CD14-positive monocyte (primary cell): ENCODE results near the gene TEDC1. TPM values are rescaled to one million over a fixed set of nuclear protein-coding genes. Genes with fewer than 3 reads are reported as not detected.
A peak's percentile ranks its signal among the peaks of the same experiment; 100 is the strongest.

Experiments
- DNase-seq, 3 donors: peaks; one replicate each; pipeline ENCODE4 v3.0.0-alpha.2; 2011 to 2022
- H2AFZ ChIP-seq: 2 replicates; pipeline ENCODE4 v1.6.0; 2012; ENCODE audit warnings: mild to moderate bottlenecking, low read depth, low read length, inconsistent platforms; ENCODE audit not compliant: insufficient read depth, poor library complexity, severe bottlenecking
- H3K27ac ChIP-seq, 2 donors: 1 replicate in 1 of 2; 2 replicates in 1 of 2; pipeline ENCODE4 v1.5.1; 2012 to 2013; ENCODE audit warnings: low read length in 2 of 2, control low read depth in 1 of 2, inconsistent platforms in 1 of 2, low read depth in 1 of 2, mild to moderate bottlenecking in 1 of 2
- H3K27me3 ChIP-seq, 2 donors: one replicate each; pipeline versions ENCODE4 v1.6.0 to v1.6.1; 2011 to 2013; ENCODE audit warnings: low read length in 2 of 2; ENCODE audit not compliant: control insufficient read depth in 2 of 2, insufficient read depth in 2 of 2
- H3K36me3 ChIP-seq, 2 donors: replicated peaks in 1 of 2; 1 replicate in 1 of 2; 2 replicates in 1 of 2; pipeline versions ENCODE4 v1.5.1 to v1.6.1; 2012 to 2013; ENCODE audit warnings: low read length in 2 of 2, control low read depth in 1 of 2, inconsistent platforms in 1 of 2, mild to moderate bottlenecking in 1 of 2; ENCODE audit not compliant: insufficient read depth in 2 of 2, control insufficient read depth in 1 of 2
- H3K4me1 ChIP-seq, 2 donors: 1 replicate in 1 of 2; 2 replicates in 1 of 2; pipeline versions ENCODE4 v1.5.1 to v1.6.1; 2012 to 2013; ENCODE audit warnings: low read length in 2 of 2, control low read depth in 1 of 2, inconsistent platforms in 1 of 2, mild to moderate bottlenecking in 1 of 2, moderate library complexity in 1 of 2; ENCODE audit not compliant: insufficient read depth in 2 of 2, control insufficient read depth in 1 of 2
- H3K4me2 ChIP-seq: replicated peaks from 2 replicates; pipeline ENCODE3; 2012; ENCODE audit warnings: low read length, moderate library complexity, mild to moderate bottlenecking; ENCODE audit not compliant: poor library complexity, severe bottlenecking; ENCODE audit errors: extremely low read depth
- H3K4me3 ChIP-seq, 3 experiments: fragments of 200-600 bp in 1 of 3; sonication (generic) in 1 of 3; replicated peaks in 1 of 3; 1 replicate in 2 of 3; 2 replicates in 1 of 3; pipeline ENCODE4 v1.5.1; 2011 to 2013; ENCODE audit warnings: low read length in 3 of 3, mild to moderate bottlenecking in 3 of 3, control low read depth in 2 of 3, low read depth in 2 of 3, inconsistent platforms in 1 of 3, moderate library complexity in 1 of 3
- H3K79me2 ChIP-seq: 2 replicates; pipeline ENCODE4 v1.6.0; 2012; ENCODE audit warnings: mild to moderate bottlenecking, control low read depth, inconsistent platforms, low read length, moderate library complexity; ENCODE audit not compliant: insufficient read depth
- H3K9ac ChIP-seq: 2 replicates; pipeline ENCODE4 v1.6.0; 2017; ENCODE audit warnings: low read length, mild to moderate bottlenecking; ENCODE audit not compliant: insufficient read depth, poor library complexity, severe bottlenecking
- H3K9me3 ChIP-seq, 2 donors: replicated peaks in 1 of 2; 1 replicate in 1 of 2; 2 replicates in 1 of 2; pipeline versions ENCODE4 v1.5.1 to v1.6.1; 2012 to 2013; ENCODE audit warnings: low read length in 2 of 2, control low read depth in 1 of 2; ENCODE audit not compliant: control insufficient read depth in 1 of 2, insufficient read depth in 1 of 2
- H4K20me1 ChIP-seq: 2 replicates; pipeline ENCODE4 v1.6.0; 2012; ENCODE audit warnings: mild to moderate bottlenecking, low read length, control low read depth, moderate library complexity; ENCODE audit not compliant: insufficient read depth
- H3K27ac Mint-ChIP-seq, 7 donors: one replicate each; pipeline ENCODE4 v1.8.0; 2020; ENCODE audit warnings: mild to moderate bottlenecking in 7 of 7, mixed read lengths in 7 of 7, moderate library complexity in 6 of 7, inconsistent platforms in 2 of 7
- H3K27me3 Mint-ChIP-seq, 3 donors: one replicate each; pipeline ENCODE4 v1.8.0; 2021 to 2022; ENCODE audit warnings: low read depth in 3 of 3, mild to moderate bottlenecking in 3 of 3, mixed read lengths in 3 of 3, moderate library complexity in 3 of 3, inconsistent platforms in 1 of 3
- H3K36me3 Mint-ChIP-seq, 2 donors: one replicate each; pipeline ENCODE4 v1.8.0; 2020; ENCODE audit warnings: mixed read lengths in 2 of 2, inconsistent platforms in 1 of 2, mild to moderate bottlenecking in 1 of 2
- H3K4me1 Mint-ChIP-seq: one replicate; pipeline ENCODE4 v1.8.0; 2020; ENCODE audit warnings: mild to moderate bottlenecking, mixed read lengths
- H3K4me3 Mint-ChIP-seq, 2 donors: one replicate each; pipeline ENCODE4 v1.8.0; 2020; ENCODE audit warnings: mild to moderate bottlenecking in 2 of 2, mixed read lengths in 2 of 2, moderate library complexity in 1 of 2
- H3K9me3 Mint-ChIP-seq, 7 donors: one replicate each; pipeline ENCODE4 v1.8.0; 2020 to 2022; ENCODE audit warnings: mixed read lengths in 7 of 7, mild to moderate bottlenecking in 6 of 7, moderate library complexity in 6 of 7, inconsistent platforms in 2 of 7
- CTCF ChIP-seq: fragments of 200-600 bp; IDR thresholded peaks from one replicate; pipeline ENCODE4 v1.8.0; 2022; ENCODE audit warnings: antibody characterized with exemption, mild to moderate bottlenecking
- WGBS: methylation state at CpG from one replicate; pipeline ENCODE4 v1.1.5; 2013; ENCODE audit warnings: missing lambda C conversion rate; ENCODE audit not compliant: insufficient coverage; 5-methylcytosine and 5-hydroxymethylcytosine counted together
- intact Hi-C, 2 donors: fragments of 100-400 bp; cut with micrococcal nuclease; formaldehyde crosslinking; loops; one replicate each; pipeline versions ENCODE4 v1.15.0 to v1.15.1; 2023
- polyA plus RNA-seq, 3 donors: library from polyadenylated mRNA; depleted of rRNA in 1 of 3; unstranded in 2 of 3; stranded (reverse) in 1 of 3; fragments of 300-500 nt in 2 of 3; fragments of >200 nt in 1 of 3; fragmentation: Illumina TruSeq in 2 of 3; gene quantifications; 1 replicate in 2 of 3; 2 replicates in 1 of 3; pipeline ENCODE4 v1.2.3, GENCODE V29; 2012 to 2021

Gene TEDC1
- polyA plus RNA-seq, 3 donors: 7.8 to 23.4 (median 9.0) TPM

- H3K79me2 ChIP-seq: no peaks in the 10 kb centered on the region
- H3K36me3 ChIP-seq: peaks cover 0 to 1% of the 10 kb centered on the region in 2 donors
- H3K4me1 ChIP-seq: peaks cover 67 to 76% of the 10 kb centered on the region in 2 donors
- no peak overlapping the region for H3K4me2 ChIP-seq
- Mint-ChIP-seq H3K36me3 (peaks cover 5 to 10% of the 10 kb centered on the region in 2 donors), H3K4me3 (no peak overlapping the region), H3K9me3 (peaks cover 0 to 14% (median 6%) of the 10 kb centered on the region in 7 donors), H3K27me3 (peaks cover 43 to 77% (median 48%) of the 10 kb centered on the region in 3 donors), H3K4me1 (peaks cover 60% of the 10 kb centered on the region), H3K27ac (peak overlapping the region in 5 of 7 donors; percentile 35 to 99 (median 99))
- H2AFZ ChIP-seq: no peak overlapping the region
- H3K9ac ChIP-seq: no peak overlapping the region
- 88% methylated on average over 15 of the region's 18 CpGs for WGBS
- TF ChIP-seq CTCF: no peak
- no peak overlapping the region for H3K4me3 ChIP-seq
- intact Hi-C loops: loop anchor here (5.0 to 10.0 kb wide), 2 partner anchors 411 to 419 kb away; partner anchors contain the start of gene GPR132 (in 1 of the 2)
- DNase-seq: no peak
- peaks cover 4 to 58% of the 10 kb centered on the region in 2 donors for H3K27me3 ChIP-seq
- H3K9me3 ChIP-seq: peaks cover 0 to 4% of the 10 kb centered on the region in 2 donors
- peaks cover 2% of the 10 kb centered on the region for H4K20me1 ChIP-seq
- no peak overlapping the region for H3K27ac ChIP-seq
Observed at GRCh38 chr14:105483300-105484068, 7.6 kb upstream of the TEDC1 start.

- Histone ChIP-seq H3K4me1 (peaks cover 76 to 84% of the 10 kb centered on the region in 2 donors), H2AFZ (no peak overlapping the region), H4K20me1 (peaks cover 11% of the 10 kb centered on the region), H3K4me2 (no peak overlapping the region), H3K36me3 (peaks cover 0 to 3% of the 10 kb centered on the region in 2 donors), H3K9me3 (peaks cover 0 to 3% of the 10 kb centered on the region in 2 donors), H3K4me3 (no peak overlapping the region), H3K27me3 (peaks cover 4 to 52% of the 10 kb centered on the region in 2 donors), H3K27ac (no peak overlapping the region), H3K9ac (no peak overlapping the region), H3K79me2 (no peaks in the 10 kb centered on the region)
- Mint-ChIP-seq H3K9me3 (peaks cover 0 to 14% (median 6%) of the 10 kb centered on the region in 7 donors), H3K4me3 (peak overlapping the region; percentile 20 to 85), H3K4me1 (peaks cover 68% of the 10 kb centered on the region), H3K36me3 (peaks cover 5 to 10% of the 10 kb centered on the region in 2 donors), H3K27ac (peak overlapping the region; percentile 8 to 92 (median 88)), H3K27me3 (peaks cover 40 to 71% (median 43%) of the 10 kb centered on the region in 3 donors)
- intact Hi-C loops: loop anchor here (5.0 to 10.0 kb wide), 2 partner anchors 412 to 420 kb away; partner anchors contain the start of gene GPR132 (in 1 of the 2)
- 91% methylated on average over 9 of the region's 20 CpGs for WGBS
- no peak for TF ChIP-seq CTCF
- DNase-seq: peak; percentile 35 to 53 (median 44)
Observed at GRCh38 chr14:105484069-105484996, 6.7 kb upstream of the TEDC1 start.
